Measurements from ENCODE around the gene ERICH4.
A peak's percentile ranks its signal among the peaks of the same experiment; 100 is the strongest.
"Not testable (repeated sequence)": the region's sequence is repeated elsewhere in the genome, so short reads cannot be mapped to it uniquely, and the experiment has no call there.

ERICH4 gene

DNA sequence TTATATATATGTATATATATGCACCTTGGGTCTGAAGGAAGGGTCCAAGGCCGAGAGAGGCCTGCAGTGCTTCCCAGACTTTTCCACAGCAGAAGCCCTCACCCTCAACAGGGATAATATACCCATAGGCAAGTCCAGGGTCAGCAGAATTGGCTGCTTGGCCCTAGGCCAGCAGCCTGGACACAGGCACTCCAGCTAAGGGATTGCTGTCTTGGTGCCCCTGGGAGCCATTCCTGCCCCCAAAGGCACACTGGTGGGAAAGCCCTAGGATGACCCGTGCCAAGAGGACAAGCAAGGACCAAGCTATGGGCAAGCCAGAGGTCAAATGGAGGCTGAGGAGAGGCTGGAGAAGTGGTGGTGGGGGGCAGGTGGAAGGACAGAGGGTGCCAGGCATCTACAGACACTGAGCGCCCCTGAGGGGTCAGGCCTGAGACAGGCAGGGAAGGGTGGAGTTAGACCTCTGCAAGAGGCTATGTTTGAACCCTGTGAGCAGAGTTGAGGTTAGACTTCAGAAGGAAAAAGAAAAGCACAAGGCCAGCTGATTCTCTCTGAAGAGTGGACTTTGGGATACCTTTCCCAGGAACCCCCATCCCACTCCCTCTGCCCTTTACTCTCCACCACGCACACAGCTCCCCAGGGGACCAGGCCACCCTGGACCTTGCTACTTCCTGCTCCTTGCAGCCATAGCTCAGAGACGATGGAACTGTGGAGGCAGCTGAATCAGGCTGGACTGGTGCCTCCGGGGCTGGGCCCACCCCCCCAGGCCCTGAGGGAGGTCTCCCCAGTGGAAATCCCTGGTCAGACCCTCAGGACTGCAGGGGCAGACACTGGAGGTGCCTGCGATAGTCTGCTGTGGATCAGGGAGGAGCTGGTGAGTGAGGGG is at the start of gene ERICH4:
TSS of gene ERICH4 (plus strand) at position 684 of the 883 bp plus-strand sequence. CDS start at position 698, 14 bp downstream.
- DNase-seq (ENCODE audit: low read depth), result no peak

- no peak for DNase-seq (ENCODE audit: low read depth)
These were observed 47.6 kb upstream of the ERICH4 start for GRCh38 chr19:41395355-41395754.

DNA sequence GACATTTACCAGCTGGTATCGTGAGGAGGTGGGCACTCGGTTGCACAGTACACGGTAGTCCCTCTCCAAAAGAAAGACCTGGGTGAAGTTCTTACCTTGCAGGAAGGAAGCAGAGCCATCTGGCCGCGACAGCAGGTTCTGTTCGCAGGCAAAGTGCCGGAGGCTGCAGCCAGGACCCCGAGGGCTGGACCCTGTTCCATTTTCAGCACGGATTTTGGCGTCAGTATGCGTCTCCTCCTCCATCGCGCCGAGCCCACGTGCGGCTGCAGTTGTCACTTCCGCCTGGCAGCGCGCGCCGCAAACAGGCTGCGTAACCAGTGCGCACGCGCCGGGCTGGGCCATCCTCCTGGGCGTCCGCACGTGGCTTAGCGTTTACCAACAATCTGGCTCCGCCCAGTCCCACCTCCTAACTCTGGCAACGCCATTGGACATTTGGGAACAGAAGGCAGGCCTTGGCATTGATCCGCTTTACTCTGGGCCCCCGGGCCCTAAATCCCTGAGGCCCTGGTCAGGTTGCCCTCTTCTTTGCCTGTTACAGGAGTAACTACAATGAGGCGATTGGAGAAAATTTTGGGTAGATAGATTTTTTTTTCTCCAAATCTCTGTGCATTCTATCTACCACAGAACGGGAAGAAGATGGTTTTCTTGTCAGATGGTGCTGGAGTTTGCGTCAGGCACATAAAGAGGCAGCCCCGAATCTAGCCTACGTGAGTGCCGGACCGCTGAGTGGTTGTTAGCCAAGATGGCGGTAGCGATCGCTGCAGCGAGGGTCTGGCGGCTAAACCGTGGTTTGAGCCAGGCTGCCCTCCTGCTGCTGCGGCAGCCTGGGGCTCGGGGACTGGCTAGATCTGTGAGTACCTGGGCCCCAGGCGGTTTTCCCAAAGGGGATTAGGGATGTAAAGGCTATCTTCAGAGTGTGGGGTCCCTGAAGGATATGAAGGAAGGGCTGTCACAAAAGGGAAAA is 45.6 kb upstream of the ERICH4 start, which contains the start of the genes BCKDHA and EXOSC5:
TSS of gene BCKDHA (plus strand) at position 733 of the 964 bp plus-strand sequence. CDS start at position 743, 10 bp downstream.
TSS of gene EXOSC5 (minus strand) at position 274 of the 964 bp plus-strand sequence. CDS start at position 243, 31 bp downstream.
- DNase-seq (ENCODE audit: low read depth), result peak; percentile 99

DNA sequence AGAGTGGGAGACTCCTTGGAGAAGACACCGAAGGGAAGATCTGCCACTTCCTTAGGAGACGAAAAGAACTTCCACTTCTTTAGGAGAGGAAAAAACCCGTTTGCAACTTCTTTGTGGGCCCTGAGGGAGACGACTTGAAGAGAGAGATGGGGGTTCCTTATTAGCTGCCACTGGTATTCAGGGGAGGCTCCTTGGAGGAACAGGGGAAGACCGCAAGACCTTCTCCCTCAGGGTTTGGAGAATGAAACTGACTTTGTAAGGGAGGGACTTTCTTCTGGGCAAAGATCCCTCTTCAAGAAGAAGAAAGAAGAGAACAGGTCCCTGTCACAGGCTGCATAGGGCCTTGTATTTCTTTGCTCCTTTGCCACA is 44.9 kb upstream of the ERICH4 start:
- no peak for DNase-seq (ENCODE audit: low read depth)

DNA sequence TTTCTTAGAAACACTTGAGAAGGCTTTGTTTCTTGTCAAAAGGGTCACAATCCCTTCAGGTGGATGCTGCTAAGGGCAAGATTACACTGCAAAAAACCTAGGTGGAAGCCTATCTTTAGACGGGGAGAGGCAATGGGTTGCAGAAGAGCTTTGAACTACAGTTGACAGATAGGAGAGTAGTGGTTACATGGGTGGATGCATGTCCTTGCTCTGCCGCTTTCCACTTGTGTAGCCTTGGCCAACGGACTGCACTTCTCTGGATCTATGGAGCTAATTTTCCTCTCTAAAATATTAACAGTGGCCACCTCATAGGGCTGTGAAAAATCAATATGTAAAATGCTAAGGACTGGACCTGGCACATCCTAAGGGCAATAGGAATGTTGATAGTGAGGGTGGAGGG is 44.4 kb upstream of the ERICH4 start:
- no peak for DNase-seq (ENCODE audit: low read depth)

- no peak for DNase-seq (ENCODE audit: low read depth)
These were observed 43.9 kb upstream of the ERICH4 start for GRCh38 chr19:41399091-41399490.

DNA sequence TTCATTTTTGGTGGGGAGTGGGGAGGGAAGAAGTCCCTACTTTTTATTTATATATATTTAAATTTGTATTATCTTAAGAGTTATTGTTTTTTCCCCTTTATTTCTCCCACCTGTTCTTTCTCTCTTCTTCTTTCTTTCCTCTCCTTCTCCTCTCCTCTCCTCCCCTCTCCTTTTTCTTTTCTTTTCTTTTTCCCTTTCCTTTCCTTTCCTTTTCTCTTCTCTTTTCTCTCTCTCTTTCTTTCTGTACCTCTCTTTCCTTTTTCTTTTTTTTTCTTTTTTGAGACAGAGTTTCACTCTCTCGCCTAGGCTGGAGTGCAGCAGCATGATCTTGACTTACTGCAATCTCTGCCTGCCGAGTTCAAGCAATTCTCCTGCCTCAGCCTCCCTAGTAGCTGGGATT is 43.4 kb upstream of the ERICH4 start:
- no peak for DNase-seq (ENCODE audit: low read depth)

DNA sequence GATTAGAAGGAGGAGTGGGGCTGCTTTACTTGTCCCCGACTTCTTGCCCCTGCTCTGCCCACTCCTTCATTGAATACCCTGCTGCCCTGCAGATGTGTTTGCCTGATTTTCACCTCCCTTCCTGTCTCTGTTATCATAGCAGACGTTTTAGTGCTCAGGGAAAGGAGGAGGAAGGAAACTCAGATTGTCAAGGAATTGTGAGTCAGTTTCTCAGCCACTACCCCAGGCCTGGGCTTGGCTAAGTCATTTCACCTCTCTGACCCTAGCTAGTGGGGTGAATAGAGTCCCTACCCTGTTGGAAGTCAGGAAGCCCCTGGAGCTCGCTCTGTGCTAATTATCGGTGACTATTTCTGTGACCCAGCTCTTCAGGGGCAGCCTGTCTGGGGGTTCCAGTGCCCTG is 41.5 kb upstream of the ERICH4 start:
- no peak for DNase-seq (ENCODE audit: low read depth)

- no peak for DNase-seq (ENCODE audit: low read depth)
These were observed 40.9 kb upstream of the ERICH4 start for GRCh38 chr19:41402010-41402409.

- DNase-seq (ENCODE audit: low read depth), result no peak
These were observed 39.6 kb upstream of the ERICH4 start for GRCh38 chr19:41403181-41403970.

DNA sequence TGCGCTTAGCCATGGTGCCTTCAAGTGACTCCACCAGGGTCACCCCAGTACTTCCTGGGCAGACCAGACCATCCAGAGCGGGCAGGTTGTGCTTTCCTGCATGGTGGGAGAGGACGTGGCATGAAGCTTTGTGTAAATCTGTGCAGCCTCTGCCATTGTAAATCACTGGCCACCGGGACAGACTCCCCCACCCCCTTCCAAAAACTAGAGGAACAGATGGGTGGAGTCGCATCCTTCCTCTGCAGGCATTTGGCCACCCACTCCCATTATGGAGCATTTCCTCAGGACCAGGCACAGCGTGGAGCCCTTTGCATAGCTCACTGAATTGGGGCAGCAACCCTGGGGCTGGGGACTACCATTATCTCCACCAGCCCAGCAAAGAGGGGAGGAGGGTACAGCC is 37.2 kb upstream of the ERICH4 start:
- no peak for DNase-seq (ENCODE audit: low read depth)

- DNase-seq (ENCODE audit: low read depth), result no peak
These were observed 35.7 kb upstream of the ERICH4 start for GRCh38 chr19:41407271-41407670.

DNA sequence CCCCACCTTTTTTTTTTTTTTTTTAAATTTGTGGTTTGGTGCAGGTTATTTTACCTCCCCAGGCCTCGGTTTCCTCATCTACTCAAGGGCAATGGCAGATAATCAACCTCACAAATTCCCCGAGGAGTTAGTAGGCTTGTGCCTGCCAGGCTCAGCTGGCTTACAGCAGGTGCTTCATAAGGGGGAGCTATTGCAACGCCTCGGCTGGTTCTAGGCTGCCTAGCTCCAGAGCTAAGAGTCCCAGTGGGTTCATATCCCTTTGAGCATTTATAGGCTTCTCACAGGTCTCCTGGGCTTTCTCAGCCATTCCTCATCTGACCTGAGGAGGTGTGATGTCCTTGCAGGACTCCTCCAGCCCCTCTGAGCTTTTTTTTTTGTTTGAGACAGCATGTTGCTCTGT is 34.7 kb upstream of the ERICH4 start:
- no peak for DNase-seq (ENCODE audit: low read depth)

DNA sequence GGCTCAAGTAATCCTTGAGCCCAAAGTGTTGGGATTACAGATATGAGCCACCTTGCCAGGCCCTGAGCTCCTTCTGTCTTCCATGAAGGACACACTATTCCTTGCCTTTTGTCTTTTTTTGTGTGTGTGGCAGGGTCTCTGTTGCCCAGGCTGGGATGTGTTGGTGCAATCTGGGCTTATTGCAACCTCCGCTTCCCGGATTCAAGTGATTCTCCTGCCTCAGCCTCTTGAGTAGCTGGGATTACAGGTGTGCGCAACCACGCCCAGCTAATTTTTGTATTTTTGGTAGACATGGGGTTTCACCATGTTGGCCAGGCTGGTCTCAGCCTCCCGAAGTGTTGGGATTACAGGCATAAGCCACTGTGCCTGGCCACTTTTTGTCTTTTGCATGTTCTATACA is 34.1 kb upstream of the ERICH4 start:
- not testable (repeated sequence) for DNase-seq (ENCODE audit: low read depth)

DNA sequence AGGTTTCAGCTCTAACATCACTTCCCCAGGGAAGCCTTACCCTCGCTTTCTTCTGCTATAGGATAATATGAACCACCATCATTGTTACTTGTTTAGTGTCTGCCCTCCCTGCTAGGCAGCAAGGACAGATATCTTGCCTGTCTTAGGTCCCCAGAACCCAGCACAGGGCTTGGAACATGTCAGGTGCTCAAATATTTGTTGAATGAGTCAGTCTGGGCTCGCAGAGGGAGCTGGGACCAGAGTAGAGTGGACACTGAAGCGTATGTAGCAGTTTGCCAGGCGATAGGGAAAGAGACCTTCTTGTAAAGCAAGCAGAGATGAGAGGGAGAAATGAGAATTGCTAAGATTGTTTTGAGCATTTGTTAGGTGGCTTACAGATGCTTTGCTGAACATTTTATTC is 33.7 kb upstream of the ERICH4 start:
- no peak for DNase-seq (ENCODE audit: low read depth)

- no peak for DNase-seq (ENCODE audit: low read depth)
These were observed 32.5 kb upstream of the ERICH4 start for GRCh38 chr19:41410336-41411054.

DNA sequence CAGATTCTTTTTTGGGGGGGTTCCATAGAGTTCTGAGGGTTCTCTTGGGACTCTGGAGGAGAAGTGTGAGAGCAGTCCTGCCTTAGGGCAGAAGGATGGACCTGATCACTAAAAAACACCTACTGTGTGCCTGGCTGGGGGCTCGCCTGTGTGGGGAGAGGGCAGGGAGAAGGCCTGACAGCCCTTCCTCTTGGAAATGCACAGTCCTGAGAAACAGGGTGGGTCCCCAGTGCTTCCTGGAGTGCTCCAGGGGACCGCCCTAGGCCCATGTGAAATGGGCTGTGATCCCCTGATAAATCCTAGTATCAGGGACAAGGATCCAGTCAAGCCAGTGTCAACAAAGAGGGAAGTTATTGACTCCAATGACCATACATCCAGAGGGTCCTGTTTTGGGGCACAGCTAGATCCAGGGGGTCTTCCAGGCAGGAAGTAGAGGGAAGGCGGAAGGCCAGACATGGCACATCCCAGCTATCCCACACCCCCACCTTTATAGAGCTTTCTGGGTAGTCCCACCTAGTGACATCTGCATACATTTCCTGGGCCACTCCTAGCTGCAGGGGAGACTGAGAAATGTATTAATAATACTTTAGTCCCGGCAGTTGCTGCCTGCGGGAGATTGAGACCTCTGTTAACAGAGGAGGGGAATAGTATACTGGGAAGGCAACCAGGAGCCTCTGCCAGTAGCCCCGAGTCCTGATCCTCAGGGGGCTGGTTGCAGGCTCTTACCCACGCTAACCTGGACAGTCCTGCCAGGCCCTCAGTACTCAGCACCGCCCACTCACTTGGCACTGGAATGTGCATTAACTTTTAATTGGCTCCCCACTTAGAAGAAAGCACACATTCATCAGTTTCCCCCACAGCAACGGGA is 31.6 kb upstream of the ERICH4 start:
- DNase-seq (ENCODE audit: low read depth), result no peak

DNA sequence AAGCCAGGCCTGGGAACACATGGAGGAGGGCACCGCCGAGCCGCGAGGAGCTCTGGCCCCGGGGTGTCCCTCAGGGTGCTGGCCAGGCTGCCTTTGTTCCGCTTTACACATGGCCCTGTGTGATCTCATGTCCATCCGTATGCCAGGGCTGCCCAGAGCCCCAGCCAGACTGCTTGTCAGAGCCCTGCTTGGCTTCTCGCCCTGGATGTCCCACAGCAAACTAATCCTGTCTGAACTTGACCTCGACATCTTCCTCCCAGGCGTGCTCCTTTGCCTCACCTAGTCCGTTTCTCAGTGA is 31.0 kb upstream of the ERICH4 start:
- DNase-seq (ENCODE audit: low read depth), result no peak

GRCh38 chr19:41412953-41413352 is 30.0 kb upstream of the ERICH4 start:
- DNase-seq (ENCODE audit: low read depth), result no peak

DNA sequence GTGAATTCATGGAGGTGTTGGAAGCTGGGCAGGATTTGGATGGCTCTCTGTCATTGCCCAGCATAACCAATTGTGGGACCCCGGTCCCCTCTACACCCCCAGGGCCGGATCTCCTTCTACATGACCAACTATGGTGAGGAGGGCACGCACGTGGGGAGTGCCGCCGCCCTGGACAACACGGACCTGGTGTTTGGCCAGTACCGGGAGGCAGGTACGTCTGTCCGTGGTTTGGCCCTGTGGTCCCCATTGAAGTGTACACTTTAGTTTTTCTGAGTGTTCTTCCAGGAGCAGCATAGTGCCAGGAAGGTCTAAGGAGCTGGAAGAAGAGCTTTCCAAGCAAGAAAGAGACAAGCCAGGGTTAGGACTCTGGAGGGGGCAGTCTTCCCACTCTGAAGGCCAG is 29.0 kb upstream of the ERICH4 start:
- no peak for DNase-seq (ENCODE audit: low read depth)
